CD4-positive, alpha-beta T cell (primary cell): ENCODE data around the gene METTL21C. TPM values are rescaled to one million over a fixed set of nuclear protein-coding genes. Genes with fewer than 3 reads are reported as not detected.

Experiments used
- ATAC-seq: fragments of 200-7000 bp; cut with Tn5 transposase; one replicate; pipeline ENCODE4 v1.10.0; 2022; ENCODE audit warnings: mild to moderate bottlenecking; ENCODE audit not compliant: poor library complexity
- CTCF ChIA-PET: fragments of 350-600 bp; sonication (Branson Sonifier 250); formaldehyde crosslinking; loops from one replicate; lab custom pipeline; 2021; ENCODE audit warnings: antibody characterized with exemption, inconsistent platforms; lab: Charles Lee
- POLR2A ChIA-PET: fragments of 350-600 bp; sonication (Branson Sonifier 250); formaldehyde crosslinking; loops from one replicate; lab custom pipeline; 2021; ENCODE audit warnings: antibody characterized with exemption, inconsistent platforms; lab: Charles Lee
- DNase-seq, 14 experiments: peaks; one replicate each; pipeline ENCODE4 v3.0.0-alpha.2; 2013 to 2020; ENCODE audit warnings: mixed read lengths in 2 of 14
- H3K27ac ChIP-seq, 2 donors: one replicate each; pipeline versions ENCODE4 v1.5.1 to v1.7.0; 2013; ENCODE audit warnings: low read length in 2 of 2, low read depth in 1 of 2, mild to moderate bottlenecking in 1 of 2
- H3K27me3 ChIP-seq, 2 experiments: 1 replicate in 1 of 2; 2 replicates in 1 of 2; pipeline versions ENCODE4 v1.6.1 to v1.7.0; 2013; ENCODE audit warnings: low read length in 2 of 2, control low read depth in 1 of 2, mild to moderate bottlenecking in 1 of 2, moderate library complexity in 1 of 2; ENCODE audit not compliant: insufficient read depth in 2 of 2, control insufficient read depth in 1 of 2
- H3K36me3 ChIP-seq: one replicate; pipeline ENCODE4 v1.6.1; 2013; ENCODE audit warnings: low read length, control low read depth; ENCODE audit not compliant: insufficient read depth
- H3K4me1 ChIP-seq: one replicate; pipeline ENCODE4 v1.6.1; 2013; ENCODE audit warnings: low read length, control low read depth; ENCODE audit not compliant: insufficient read depth
- H3K4me3 ChIP-seq: one replicate; pipeline ENCODE4 v1.5.1; 2013; ENCODE audit warnings: mild to moderate bottlenecking, low read length, moderate library complexity
- H3K9me3 ChIP-seq, 2 experiments: 1 replicate in 1 of 2; 2 replicates in 1 of 2; pipeline versions ENCODE4 v1.6.1 to v1.7.0; 2013; ENCODE audit warnings: low read length in 2 of 2, mild to moderate bottlenecking in 2 of 2, control low read depth in 1 of 2, moderate library complexity in 1 of 2; ENCODE audit not compliant: control insufficient read depth in 1 of 2, insufficient read depth in 1 of 2
- H3K27ac Mint-ChIP-seq: one replicate; pipeline ENCODE4 v1.8.0; 2020; ENCODE audit warnings: mixed read lengths
- H3K27me3 Mint-ChIP-seq: one replicate; pipeline ENCODE4 v1.8.0; 2021; ENCODE audit warnings: mixed read lengths
- H3K36me3 Mint-ChIP-seq: one replicate; pipeline ENCODE4 v1.8.0; 2021; ENCODE audit warnings: low read depth, mixed read lengths
- H3K4me1 Mint-ChIP-seq: one replicate; pipeline ENCODE4 v1.8.0; 2021; ENCODE audit warnings: low read depth, mixed read lengths
- H3K4me3 Mint-ChIP-seq: one replicate; pipeline ENCODE4 v1.8.0; 2020; ENCODE audit warnings: mild to moderate bottlenecking, mixed read lengths
- H3K9me3 Mint-ChIP-seq: one replicate; pipeline ENCODE4 v1.8.0; 2020; ENCODE audit warnings: mixed read lengths
- CTCF ChIP-seq: fragments of 200-600 bp; IDR thresholded peaks from one replicate; pipeline ENCODE4 v1.8.0; 2022; ENCODE audit warnings: antibody characterized with exemption, mild to moderate bottlenecking
- intact Hi-C, 2 experiments: fragments of 100-400 bp; cut with DNase I in 1 of 2; cut with micrococcal nuclease in 1 of 2; formaldehyde crosslinking; loops; one replicate each; pipeline versions ENCODE4 v1.15.1 to v1.9.0; 2023 to 2025; cut with DNase I, micrococcal nuclease
- total RNA-seq, 174 experiments: library from RNA in 2 of 174; stranded (reverse) in 2 of 174; gene quantifications; one replicate each; pipeline ENCODE4 v1.2.3 and lab custom pipeline; 2021 to 2026

The METTL21C gene
- total RNA-seq, 2 experiments from 2014 or later = not detected

GRCh38 chr13:102642029-102642428 lies 52.8 kb downstream of the METTL21C start:
- Histone ChIP-seq H3K4me1 (no peaks in the 10 kb centered on the region), H3K4me3 (no peak overlapping the region), H3K36me3 (peaks cover 86% of the 10 kb centered on the region), H3K27ac (no peak overlapping the region), H3K9me3 (no peaks in the 10 kb centered on the region), H3K27me3 (no peaks in the 10 kb centered on the region)
- Mint-ChIP-seq H3K9me3 (no peaks in the 10 kb centered on the region), H3K27me3 (no peaks in the 10 kb centered on the region), H3K4me3 (no peak overlapping the region), H3K27ac (no peak overlapping the region), H3K4me1 (no peaks in the 10 kb centered on the region), H3K36me3 (peaks cover 98% of the 10 kb centered on the region)
- ATAC-seq (no peak), DNase-seq (no peak)
- ChIA-PET POLR2A (interaction anchor here (1.3 kb wide), 1 partner anchor 45 kb away, joined by 3 read pairs; the partner anchor contains the start of gene TPP2), CTCF (interaction anchor here (0.6 kb wide), 1 partner anchor 10 kb away, joined by 3 read pairs; no protein-coding TSS in a partner anchor)
- TF ChIP-seq CTCF = no peak
- intact Hi-C loops = no loop called here

- ATAC-seq (no peak), DNase-seq (no peak)
- POLR2A ChIA-PET = no interaction called here
- no peak overlapping the region for H3K27ac ChIP-seq
- no peaks in the 10 kb centered on the region for H3K9me3 ChIP-seq
- CTCF ChIA-PET = no interaction called here
- Mint-ChIP-seq H3K4me1 (no peaks in the 10 kb centered on the region), H3K27me3 (no peaks in the 10 kb centered on the region), H3K9me3 (no peaks in the 10 kb centered on the region), H3K36me3 (peaks cover 98% of the 10 kb centered on the region), H3K27ac (no peak overlapping the region), H3K4me3 (no peak overlapping the region)
- H3K36me3 ChIP-seq = peaks cover 87% of the 10 kb centered on the region
- no peaks in the 10 kb centered on the region for H3K4me1 ChIP-seq
- TF ChIP-seq CTCF = no peak
- no peaks in the 10 kb centered on the region for H3K27me3 ChIP-seq
- intact Hi-C loops = no loop called here
- H3K4me3 ChIP-seq = no peak overlapping the region
These were observed 56.1 kb downstream of the METTL21C start for GRCh38 chr13:102638741-102639140.

Other genes with a start within 250 kb of the METTL21C start
- 100 to 1,000 TPM; 146 to 147 TPM for gene TPP2, start 98.1 kb downstream of the METTL21C start, total RNA-seq
- gene TEX30, start 78.7 kb upstream of the METTL21C start, total RNA-seq = 1 to 10 TPM; 4.6 to 6.3 TPM
- gene POGLUT2, start 103.9 kb upstream of the METTL21C start, total RNA-seq = not detected
- gene BIVM, start 104.1 kb upstream of the METTL21C start, total RNA-seq = 1 to 10 TPM; 3.4 to 4.3 TPM
- gene ERCC5, start 151.0 kb upstream of the METTL21C start, total RNA-seq = 100 to 1,000 TPM; 129 to 136 TPM